Naive B cell (primary cell): Measurements from ENCODE around the gene STK36. TPM values are rescaled to one million over a fixed set of nuclear protein-coding genes. Genes with fewer than 3 reads are reported as not detected.
"Not testable (repeated sequence)": the region's sequence is repeated elsewhere in the genome, so short reads cannot be mapped to it uniquely, and the experiment has no call there.

Experiments
- ATAC-seq, 2 donors: fragments of 150-1000 bp; cut with Tn5 transposase; 2 replicates each; pipeline ENCODE4 v1.10.0; 2021; ENCODE audit warnings: low read depth in 2 of 2, mild to moderate bottlenecking in 2 of 2, moderate library complexity in 2 of 2
- DNase-seq: peaks from one replicate; pipeline ENCODE4 v3.0.0; 2022
- H3K27ac Mint-ChIP-seq, 6 donors: one replicate each; pipeline ENCODE4 v1.8.0; 2020 to 2022; ENCODE audit warnings: mild to moderate bottlenecking in 6 of 6, mixed read lengths in 6 of 6, moderate library complexity in 5 of 6, inconsistent platforms in 2 of 6
- H3K27me3 Mint-ChIP-seq, 3 donors: one replicate each; pipeline ENCODE4 v1.8.0; 2021 to 2022; ENCODE audit warnings: mixed read lengths in 3 of 3, mild to moderate bottlenecking in 1 of 3
- H3K36me3 Mint-ChIP-seq, 2 donors: one replicate each; pipeline ENCODE4 v1.8.0; 2020 to 2022; ENCODE audit warnings: mixed read lengths in 2 of 2, inconsistent platforms in 1 of 2, mild to moderate bottlenecking in 1 of 2
- H3K4me1 Mint-ChIP-seq, 3 donors: one replicate each; pipeline ENCODE4 v1.8.0; 2020 to 2022; ENCODE audit warnings: mixed read lengths in 3 of 3, inconsistent platforms in 1 of 3, mild to moderate bottlenecking in 1 of 3, moderate library complexity in 1 of 3
- H3K4me3 Mint-ChIP-seq, 8 donors: one replicate each; pipeline ENCODE4 v1.8.0; 2020 to 2022; ENCODE audit warnings: mild to moderate bottlenecking in 8 of 8, mixed read lengths in 8 of 8, moderate library complexity in 8 of 8, inconsistent platforms in 2 of 8
- H3K9me3 Mint-ChIP-seq, 7 donors: one replicate each; pipeline ENCODE4 v1.8.0; 2020 to 2022; ENCODE audit warnings: mixed read lengths in 7 of 7, mild to moderate bottlenecking in 5 of 7, inconsistent platforms in 2 of 7, moderate library complexity in 1 of 7
- polyA plus RNA-seq, 6 donors: library from polyadenylated mRNA; unstranded; fragments of 300-500 nt; fragmentation: Illumina TruSeq; gene quantifications; one replicate each; pipeline ENCODE4 v1.2.3, GENCODE V29; 2021; ENCODE audit warnings: low read depth in 6 of 6

The STK36 gene
- polyA plus RNA-seq, 6 donors from 2014 or later = 2.0 to 5.9 (median 3.3) TPM

DNA sequence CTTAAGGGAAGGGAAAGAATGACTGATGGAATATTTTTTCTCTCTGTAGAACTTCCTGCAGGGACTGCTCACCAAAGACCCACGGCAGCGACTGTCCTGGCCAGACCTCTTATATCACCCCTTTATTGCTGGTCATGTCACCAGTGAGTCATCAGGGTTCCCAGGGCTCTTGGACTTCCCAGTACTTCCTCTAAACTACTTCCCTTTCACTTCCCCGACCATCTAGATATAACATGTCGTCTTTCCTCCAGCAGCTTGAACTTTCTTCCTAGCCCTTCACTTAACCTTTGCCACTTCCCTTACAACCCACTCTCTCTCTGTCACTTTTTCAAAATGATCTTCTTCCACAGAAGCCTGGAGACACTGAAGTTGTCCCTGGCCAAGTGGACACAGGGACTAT, 7.2 kb downstream of the STK36 start:
- no peak overlapping the region for H3K27ac Mint-ChIP-seq
- no peaks in the 10 kb centered on the region for H3K9me3 Mint-ChIP-seq
- H3K27me3 Mint-ChIP-seq = no peaks in the 10 kb centered on the region
- no peaks in the 10 kb centered on the region for H3K4me1 Mint-ChIP-seq
- ATAC-seq (no peak), DNase-seq (no peak)
- peaks cover 0 to 15% of the 10 kb centered on the region in 2 donors for H3K36me3 Mint-ChIP-seq
- no peak overlapping the region for H3K4me3 Mint-ChIP-seq

DNA sequence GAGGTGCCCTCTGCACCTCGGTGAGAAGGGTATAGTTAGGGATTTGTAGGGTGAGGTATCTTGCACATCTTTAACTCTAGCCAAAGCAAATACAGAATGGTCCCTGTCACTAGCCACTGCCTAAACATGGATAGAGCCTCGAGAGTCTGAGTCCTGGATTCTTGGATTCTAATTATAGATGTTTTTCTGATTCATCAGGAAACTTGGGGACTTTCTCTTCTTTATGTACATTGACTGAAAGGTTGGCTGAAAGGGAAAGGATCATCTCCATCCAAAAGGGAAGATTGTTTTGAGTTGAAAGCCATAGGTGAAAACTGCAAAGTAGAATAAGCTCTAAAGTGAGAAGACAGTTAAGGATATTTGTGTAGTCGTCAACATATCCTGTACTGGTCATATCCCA, 8.2 kb downstream of the STK36 start:
- H3K36me3 Mint-ChIP-seq = peaks cover 0 to 15% of the 10 kb centered on the region in 2 donors
- H3K27me3 Mint-ChIP-seq = no peaks in the 10 kb centered on the region
- no peak overlapping the region for H3K27ac Mint-ChIP-seq
- H3K4me1 Mint-ChIP-seq = no peaks in the 10 kb centered on the region
- ATAC-seq = no peak
- no peaks in the 10 kb centered on the region for H3K9me3 Mint-ChIP-seq
- DNase-seq = no peak
- no peak overlapping the region for H3K4me3 Mint-ChIP-seq

DNA sequence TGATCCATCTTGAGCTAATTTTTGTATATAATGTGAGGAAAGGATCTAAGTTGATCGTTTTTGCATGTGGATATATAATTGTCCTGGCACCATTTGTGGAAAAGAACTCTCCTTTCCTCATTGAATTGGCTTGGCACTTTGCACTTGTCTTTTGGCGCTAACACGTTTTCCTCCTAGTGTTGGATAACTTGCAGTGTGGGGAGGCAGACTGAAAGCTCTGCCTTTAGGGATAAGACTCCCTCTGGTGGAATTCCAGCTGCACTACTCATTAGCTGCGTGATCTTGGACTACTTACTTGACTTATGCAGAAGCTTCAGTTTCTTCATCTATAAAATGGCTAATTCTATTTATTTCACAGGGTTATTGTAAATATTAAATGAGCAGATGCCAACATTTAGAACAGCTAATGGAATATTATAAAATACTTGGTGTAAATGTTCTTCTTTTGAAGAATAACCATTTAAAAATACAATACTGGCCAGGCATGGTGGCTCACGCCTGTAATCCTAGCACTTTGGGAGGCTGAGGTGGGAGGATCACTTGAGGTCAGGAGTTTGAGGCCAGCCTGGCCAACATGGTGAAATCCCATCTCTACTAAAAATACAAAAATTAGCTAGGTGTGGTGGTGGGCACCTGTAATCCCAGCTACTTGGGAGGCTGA, 15.6 kb downstream of the STK36 start:
- not testable (repeated sequence) for H3K4me3 Mint-ChIP-seq, H3K36me3 Mint-ChIP-seq, H3K4me1 Mint-ChIP-seq, H3K27me3 Mint-ChIP-seq, H3K9me3 Mint-ChIP-seq
- DNase-seq (peak; percentile 16), ATAC-seq (peak; percentile 51 to 75)
- H3K27ac Mint-ChIP-seq = peak overlapping the region in 1 of 6 donors; percentile 83

DNA sequence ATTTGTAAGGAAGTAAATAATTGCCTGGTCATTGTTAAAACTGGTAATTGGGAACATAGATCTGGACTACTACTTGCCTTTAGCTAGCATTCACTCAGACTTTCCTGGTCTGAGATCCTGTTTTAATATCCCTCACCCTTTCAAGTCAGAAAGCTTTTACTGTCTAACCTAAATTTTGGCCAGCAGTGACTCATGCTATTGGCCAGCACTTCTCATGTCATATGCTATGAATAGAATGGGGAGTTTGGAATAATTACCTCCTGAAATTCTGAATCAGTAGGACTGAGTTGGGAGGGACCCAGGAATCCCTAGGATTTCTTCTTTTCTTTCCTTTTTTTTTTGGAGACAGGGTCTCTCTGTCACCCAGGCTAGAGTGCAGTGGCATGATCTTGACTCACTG, 19.3 kb downstream of the STK36 start:
- Mint-ChIP-seq H3K4me3 (no peak overlapping the region), H3K9me3 (no peaks in the 10 kb centered on the region), H3K4me1 (peaks cover 0 to 3% (median 0%) of the 10 kb centered on the region in 3 donors), H3K27me3 (no peaks in the 10 kb centered on the region), H3K36me3 (peaks cover 5 to 14% of the 10 kb centered on the region in 2 donors), H3K27ac (no peak overlapping the region)
- ATAC-seq (no peak), DNase-seq (no peak)

DNA sequence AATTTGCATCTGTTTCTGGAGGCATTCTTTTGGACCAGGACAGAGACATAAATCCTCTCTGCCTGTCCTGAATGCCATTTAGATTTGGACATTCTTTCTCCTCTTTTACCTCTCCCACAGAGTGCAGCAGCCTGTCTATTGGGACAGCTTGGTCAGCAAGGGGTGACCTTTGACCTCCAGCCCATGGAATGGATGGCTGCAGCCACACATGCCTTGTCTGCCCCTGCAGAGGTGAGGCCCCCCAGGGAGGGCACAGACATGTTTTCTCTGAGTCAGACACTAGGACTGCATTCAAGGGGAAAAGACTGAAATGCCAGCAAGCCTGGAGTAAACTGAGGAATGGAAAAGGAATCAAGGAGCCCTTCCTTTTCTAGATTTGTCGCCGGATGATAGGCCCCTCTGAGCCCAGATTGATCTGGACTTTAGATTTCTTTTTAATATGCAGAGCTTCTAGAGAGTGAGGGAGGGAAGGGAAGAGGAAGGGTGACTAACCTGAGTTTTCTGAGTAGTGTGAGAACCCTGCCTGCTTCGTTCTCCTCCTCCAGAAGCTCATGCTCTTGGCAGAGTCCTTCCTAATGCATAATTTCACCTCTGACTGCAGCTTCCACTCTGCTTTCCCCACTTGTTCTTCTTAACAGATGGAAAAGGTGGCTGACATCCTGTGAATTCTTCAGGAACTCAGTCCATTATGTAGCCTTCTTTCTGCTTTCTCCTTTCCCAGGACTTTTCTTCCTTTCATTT, 22.7 kb downstream of the STK36 start:
- Mint-ChIP-seq H3K36me3 (peaks cover 5 to 18% of the 10 kb centered on the region in 2 donors), H3K27ac (no peak overlapping the region), H3K9me3 (no peaks in the 10 kb centered on the region), H3K4me1 (no peaks in the 10 kb centered on the region), H3K27me3 (no peaks in the 10 kb centered on the region), H3K4me3 (no peak overlapping the region)
- DNase-seq (no peak), ATAC-seq (no peak)

DNA sequence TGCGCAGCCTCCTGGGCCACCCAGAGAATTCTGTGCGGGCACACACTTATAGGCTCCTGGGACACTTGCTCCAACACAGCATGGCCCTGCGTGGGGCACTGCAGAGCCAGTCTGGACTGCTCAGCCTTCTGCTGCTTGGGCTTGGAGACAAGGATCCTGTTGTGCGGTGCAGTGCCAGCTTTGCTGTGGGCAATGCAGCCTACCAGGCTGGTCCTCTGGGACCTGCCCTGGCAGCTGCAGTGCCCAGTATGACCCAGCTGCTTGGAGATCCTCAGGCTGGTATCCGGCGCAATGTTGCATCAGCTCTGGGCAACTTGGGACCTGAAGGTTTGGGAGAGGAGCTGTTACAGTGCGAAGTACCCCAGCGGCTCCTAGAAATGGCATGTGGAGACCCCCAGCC, 27.0 kb downstream of the STK36 start:
- no peak overlapping the region for H3K4me3 Mint-ChIP-seq
- no peaks in the 10 kb centered on the region for H3K27me3 Mint-ChIP-seq
- H3K27ac Mint-ChIP-seq = no peak overlapping the region
- H3K36me3 Mint-ChIP-seq = peaks cover 9 to 14% of the 10 kb centered on the region in 2 donors
- no peaks in the 10 kb centered on the region for H3K9me3 Mint-ChIP-seq
- no peak for ATAC-seq
- no peak for DNase-seq
- no peaks in the 10 kb centered on the region for H3K4me1 Mint-ChIP-seq

DNA sequence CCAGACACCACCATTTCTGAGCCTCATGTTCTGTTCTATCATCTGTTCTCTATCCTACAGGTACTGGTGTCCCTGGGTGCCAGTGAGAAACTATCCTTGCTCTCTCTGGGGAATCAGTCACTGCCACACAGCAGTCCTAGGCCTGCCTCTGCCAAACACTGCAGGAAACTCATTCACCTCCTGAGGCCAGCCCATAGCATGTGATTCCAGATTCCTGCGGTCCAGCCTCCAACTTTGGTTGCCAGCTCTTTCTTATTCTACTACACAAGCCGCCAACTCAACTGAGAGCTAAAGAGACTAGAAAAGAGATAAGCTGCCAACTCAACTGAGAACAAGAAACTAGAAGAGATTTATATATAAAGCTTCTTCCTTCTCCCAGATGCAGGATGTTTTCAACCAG, 29.9 kb downstream of the STK36 start:
- Mint-ChIP-seq H3K36me3 (peaks cover 0 to 9% of the 10 kb centered on the region in 2 donors), H3K27me3 (peaks cover 0 to 12% (median 5%) of the 10 kb centered on the region in 3 donors), H3K4me1 (no peaks in the 10 kb centered on the region), H3K4me3 (no peak overlapping the region), H3K27ac (peak overlapping the region in 1 of 6 donors; percentile 48), H3K9me3 (no peaks in the 10 kb centered on the region)
- DNase-seq (no peak), ATAC-seq (no peak)

DNA sequence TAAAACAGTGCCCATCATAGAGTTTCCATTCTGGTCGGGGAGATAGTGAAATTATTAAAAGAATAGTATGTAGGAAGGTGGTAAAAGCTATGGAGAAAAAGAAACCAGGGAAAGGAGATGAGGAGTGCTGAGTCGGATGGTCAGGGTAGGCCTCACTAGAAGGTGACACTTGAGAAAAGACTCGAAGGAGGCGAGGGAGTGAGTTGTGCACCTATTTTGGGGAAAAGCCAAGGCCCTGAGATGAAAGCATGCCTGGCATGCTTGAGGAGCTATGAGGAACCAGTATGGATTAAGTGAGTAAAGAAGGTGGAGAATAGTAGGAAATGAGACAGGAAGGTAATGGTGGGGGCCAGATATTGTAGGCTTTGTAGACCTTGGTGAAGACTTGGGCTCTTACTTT, 31.5 kb downstream of the STK36 start:
- Mint-ChIP-seq H3K9me3 (peaks cover 0 to 2% (median 0%) of the 10 kb centered on the region in 7 donors), H3K27me3 (peaks cover 0 to 15% (median 5%) of the 10 kb centered on the region in 3 donors), H3K36me3 (peaks cover 0 to 9% of the 10 kb centered on the region in 2 donors), H3K4me1 (no peaks in the 10 kb centered on the region), H3K4me3 (no peak overlapping the region), H3K27ac (no peak overlapping the region)
- DNase-seq = no peak
- ATAC-seq = no peak

DNA sequence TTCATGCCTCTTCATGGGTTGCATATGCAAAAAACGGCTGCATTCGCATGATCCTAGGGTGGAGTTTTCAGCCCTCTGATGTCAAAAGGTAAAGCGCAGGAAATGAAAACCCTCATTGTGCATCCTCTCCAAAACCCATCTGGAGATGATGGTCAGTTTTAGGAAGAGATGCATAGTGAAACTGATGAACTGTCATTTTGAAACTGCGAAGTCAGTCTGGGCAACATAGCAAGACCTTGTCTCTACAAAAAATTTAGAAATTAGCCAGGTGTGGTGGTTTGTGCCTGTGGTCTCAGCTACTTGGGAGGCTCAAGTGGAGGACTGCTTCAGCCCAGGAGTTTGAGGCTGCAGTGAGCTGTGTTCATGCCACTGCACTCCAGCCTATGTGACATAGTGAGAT, 36.2 kb downstream of the STK36 start:
- Mint-ChIP-seq H3K4me3 (no peak overlapping the region), H3K27ac (no peak overlapping the region), H3K27me3 (peaks cover 0 to 15% (median 5%) of the 10 kb centered on the region in 3 donors), H3K9me3 (peaks cover 0 to 2% (median 0%) of the 10 kb centered on the region in 7 donors), H3K4me1 (peaks cover 12 to 19% (median 14%) of the 10 kb centered on the region in 3 donors), H3K36me3 (no peaks in the 10 kb centered on the region)
- ATAC-seq = no peak
- DNase-seq = no peak

DNA sequence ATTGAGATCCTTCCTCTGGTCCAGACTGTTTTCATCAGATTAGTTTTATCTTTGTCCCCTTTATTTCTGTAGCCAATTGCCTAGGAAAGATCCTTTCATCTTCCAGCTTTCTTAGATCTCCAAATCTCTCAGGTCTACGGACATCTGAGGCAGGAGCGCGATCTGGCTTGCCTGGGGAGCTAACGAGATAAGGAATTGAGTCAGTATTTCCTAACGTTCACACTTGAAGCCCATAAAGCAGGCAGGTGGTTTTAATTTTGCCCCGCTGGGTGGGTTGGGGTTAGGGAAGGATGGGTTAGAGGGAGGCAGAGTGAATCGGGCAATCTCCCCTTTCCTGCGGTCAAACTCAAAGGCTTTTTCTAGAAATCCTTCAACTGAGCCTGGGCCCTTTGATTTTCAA, 38.0 kb downstream of the STK36 start:
- ATAC-seq = no peak
- Mint-ChIP-seq H3K36me3 (no peaks in the 10 kb centered on the region), H3K27me3 (peaks cover 0 to 15% (median 5%) of the 10 kb centered on the region in 3 donors), H3K9me3 (peaks cover 0 to 2% (median 0%) of the 10 kb centered on the region in 7 donors), H3K4me1 (peaks cover 19 to 27% (median 23%) of the 10 kb centered on the region in 3 donors), H3K4me3 (peak overlapping the region in 5 of 8 donors; percentile 24 to 97 (median 93)), H3K27ac (peak overlapping the region in 1 of 6 donors; percentile 94)
- no peak for DNase-seq

DNA sequence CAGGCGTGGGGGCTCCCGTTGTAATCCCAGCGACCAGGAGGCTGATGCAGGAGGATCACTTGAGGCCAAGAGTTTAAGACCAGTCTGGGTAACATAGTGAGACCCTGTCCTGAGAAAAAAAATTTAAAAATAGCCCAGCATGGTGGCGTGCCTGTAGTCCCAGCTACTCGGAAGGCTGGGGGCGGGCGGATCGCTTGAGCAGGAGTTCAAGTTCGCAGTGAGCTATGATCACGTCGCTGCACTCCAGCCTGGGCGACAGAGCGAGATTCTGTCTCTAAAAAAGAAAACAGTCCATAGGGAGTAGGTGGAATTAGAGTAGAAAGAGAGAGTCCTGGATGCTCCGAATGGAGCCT, 38.4 kb downstream of the STK36 start:
- H3K27ac Mint-ChIP-seq = peak overlapping the region in 4 of 6 donors; percentile 38 to 94 (median 74)
- peaks cover 0 to 2% (median 0%) of the 10 kb centered on the region in 7 donors for H3K9me3 Mint-ChIP-seq
- peaks cover 19 to 27% (median 23%) of the 10 kb centered on the region in 3 donors for H3K4me1 Mint-ChIP-seq
- no peak for DNase-seq
- H3K36me3 Mint-ChIP-seq = no peaks in the 10 kb centered on the region
- no peak for ATAC-seq
- peak overlapping the region; percentile 93 to 97 (median 94) for H3K4me3 Mint-ChIP-seq
- H3K27me3 Mint-ChIP-seq = peaks cover 0 to 15% (median 5%) of the 10 kb centered on the region in 3 donors

DNA sequence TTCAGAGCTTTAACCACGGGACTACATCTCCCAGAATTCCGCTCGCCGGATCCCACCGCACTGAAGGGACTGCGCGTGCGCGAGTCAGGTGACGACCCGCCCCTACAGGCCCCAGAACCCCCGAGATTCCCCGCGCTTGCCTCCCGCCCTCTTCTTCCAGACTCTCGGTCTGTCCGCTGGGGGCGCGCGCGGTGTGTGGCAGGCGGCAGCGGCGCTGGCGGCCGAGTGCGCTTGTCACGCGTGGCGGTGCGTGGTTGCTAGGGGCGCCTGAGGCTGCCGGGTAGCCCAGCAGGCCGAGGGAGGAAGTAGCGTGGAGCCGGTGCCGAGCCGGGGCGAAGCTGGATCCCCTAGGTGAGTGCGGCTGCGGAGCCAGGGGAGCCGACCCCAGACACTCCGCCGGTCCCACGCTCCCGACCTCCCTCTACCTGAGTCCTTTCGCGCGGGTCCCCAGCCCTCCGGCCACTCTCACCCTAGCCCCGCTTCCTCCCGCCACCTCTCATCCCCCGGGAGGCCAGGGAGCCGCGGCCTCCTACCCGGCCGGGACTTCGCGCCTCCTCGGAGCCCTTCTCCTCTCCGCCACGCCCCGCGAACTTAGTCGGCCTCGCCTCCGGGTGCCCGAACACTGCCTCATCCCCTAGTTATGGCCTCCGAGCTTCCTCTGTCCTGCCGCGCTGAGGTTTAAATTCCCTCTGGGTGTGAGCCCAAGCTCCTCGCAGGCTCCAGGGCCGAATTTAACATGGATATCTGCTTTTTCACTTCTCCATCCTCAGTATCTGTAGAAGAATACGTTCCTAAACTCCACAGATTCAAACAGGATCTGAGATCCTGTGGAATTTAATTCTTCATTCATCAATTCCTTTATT, 39.0 kb downstream of the STK36 start, which contains the start of gene TTLL4:
Gene TTLL4, plus strand, starts transcription at position 149 of the 863 bp plus-strand sequence. CDS start 26,842 bp downstream, outside the sequence.
- ATAC-seq (peak; percentile 92 to 94), DNase-seq (peak; percentile 100)
- peaks cover 0 to 12% (median 4%) of the 10 kb centered on the region in 3 donors for H3K27me3 Mint-ChIP-seq
- H3K4me1 Mint-ChIP-seq = peaks cover 19 to 27% (median 23%) of the 10 kb centered on the region in 3 donors
- H3K4me3 Mint-ChIP-seq = peak within 1 kb of the TSS; percentile 93 to 97 (median 94)
- H3K9me3 Mint-ChIP-seq = peaks cover 0 to 2% (median 0%) of the 10 kb centered on the region in 7 donors
- peak within 1 kb of the TSS; percentile 64 to 97 (median 94) for H3K27ac Mint-ChIP-seq
- no peaks in the 10 kb centered on the region for H3K36me3 Mint-ChIP-seq

DNA sequence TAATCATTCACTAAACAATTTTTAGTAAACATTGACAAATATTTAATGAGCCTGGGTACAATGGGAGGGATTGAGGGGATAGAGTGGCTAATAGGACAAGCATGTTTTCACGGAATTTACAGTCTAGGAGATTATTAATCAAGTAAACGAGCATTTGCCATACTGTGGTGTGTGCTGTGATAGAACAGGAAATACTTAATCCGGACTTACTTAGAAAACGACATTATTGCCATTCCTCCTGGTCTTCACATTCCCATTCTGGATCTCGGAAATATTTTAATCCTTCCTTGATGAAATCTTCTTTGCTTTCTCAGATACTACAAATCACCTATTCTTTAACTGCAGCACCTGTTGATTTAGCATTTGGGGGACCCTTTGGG, 39.7 kb downstream of the STK36 start:
- no peaks in the 10 kb centered on the region for H3K36me3 Mint-ChIP-seq
- ATAC-seq (no peak), DNase-seq (no peak)
- peak overlapping the region; percentile 64 to 97 (median 94) for H3K27ac Mint-ChIP-seq
- peaks cover 0 to 2% (median 0%) of the 10 kb centered on the region in 7 donors for H3K9me3 Mint-ChIP-seq
- peaks cover 19 to 27% (median 23%) of the 10 kb centered on the region in 3 donors for H3K4me1 Mint-ChIP-seq
- H3K27me3 Mint-ChIP-seq = peaks cover 0 to 5% (median 0%) of the 10 kb centered on the region in 3 donors
- H3K4me3 Mint-ChIP-seq = peak overlapping the region; percentile 93 to 97 (median 94)
